Gastrocnemius medialis (tissue), 4 donors: ENCODE results near the gene RARB. TPM values are rescaled to one million over a fixed set of nuclear protein-coding genes. Genes with fewer than 3 reads are reported as not detected.

ENCODE experiments used
- ATAC-seq, 2 donors: fragments of 150-250 bp; one replicate each; pipeline ENCODE4 v1.9.1; 2016
- DNase-seq, 2 donors: peaks; one replicate each; pipeline ENCODE4 v3.0.0-alpha.2; 2019
- H3K27ac ChIP-seq, 4 donors: fragments of 200-600 bp; sonication (generic); 1 replicate in 1 of 4; 2 replicates in 3 of 4; pipeline ENCODE4 v1.5.1; 2016 to 2018; ENCODE audit warnings: mild to moderate bottlenecking in 2 of 4, moderate library complexity in 1 of 4
- H3K27me3 ChIP-seq, 3 donors: fragments of 200-600 bp; sonication (generic) in 2 of 3; 1 replicate in 1 of 3; 2 replicates in 2 of 3; pipeline versions ENCODE4 v1.5.1 to v1.6.0; 2016 to 2019; ENCODE audit warnings: mild to moderate bottlenecking in 1 of 3, moderate library complexity in 1 of 3
- H3K36me3 ChIP-seq, 2 donors: fragments of 200-600 bp; sonication (generic) in 1 of 2; one replicate each; pipeline ENCODE4 v1.5.1; 2017 to 2018
- H3K4me1 ChIP-seq, 2 donors: fragments of 200-600 bp; sonication (generic) in 1 of 2; one replicate each; pipeline ENCODE4 v1.5.1; 2016 to 2017; ENCODE audit warnings: mild to moderate bottlenecking in 2 of 2
- H3K4me3 ChIP-seq, 4 donors: fragments of 200-600 bp; sonication (generic) in 3 of 4; 1 replicate in 1 of 4; 2 replicates in 3 of 4; pipeline ENCODE4 v1.5.1; 2016 to 2019; ENCODE audit warnings: mild to moderate bottlenecking in 2 of 4
- H3K9me3 ChIP-seq, 3 donors: fragments of 200-600 bp; sonication (generic) in 2 of 3; 1 replicate in 1 of 3; 2 replicates in 2 of 3; pipeline ENCODE4 v1.5.1; 2016 to 2019
- POLR2A ChIP-seq, 2 donors: fragments of 450-650 bp; IDR thresholded peaks; one replicate each; pipeline ENCODE4 v1.6.1; 2017; ENCODE audit warnings: antibody characterized with exemption in 2 of 2, mild to moderate bottlenecking in 2 of 2, moderate library complexity in 2 of 2
- in situ Hi-C, 4 donors: fragments of 200-750 bp; cut with MboI; loops; one replicate each; pipeline versions ENCODE4 v1.15.0 to v1.8.0; 2017; ENCODE audit warnings: low sequenced_read_pairs in 4 of 4
- intact Hi-C: fragments of 100-400 bp; cut with DNase I; formaldehyde crosslinking; loops from one replicate; pipeline ENCODE4 v1.15.1; 2023; ENCODE audit warnings: low total_unique reads
- total RNA-seq, 4 donors: library from RNA; depleted of rRNA; stranded (reverse); fragments of >200 nt; gene quantifications; one replicate each; pipeline versions ENCODE4 v1.1.0 to v1.2.3, GENCODE V29; 2016
- TF ChIP-seq, protein P1 (sequence below), 5 experiments: fragments of 450-650 bp in 3 of 5; fragments of 200-600 bp in 2 of 5; sonication (generic) in 2 of 5; IDR thresholded peaks in 4 of 5; conservative IDR thresholded peaks in 1 of 5; 1 replicate in 4 of 5; 2 replicates in 1 of 5; pipeline ENCODE4 v1.5.1; 2016 to 2019; ENCODE audit warnings: antibody characterized with exemption in 5 of 5, mild to moderate bottlenecking in 3 of 5, moderate library complexity in 3 of 5

The RARB gene
- total RNA-seq, 4 donors from 2014 or later = 1.2 to 3.0 (median 1.9) TPM

DNA sequence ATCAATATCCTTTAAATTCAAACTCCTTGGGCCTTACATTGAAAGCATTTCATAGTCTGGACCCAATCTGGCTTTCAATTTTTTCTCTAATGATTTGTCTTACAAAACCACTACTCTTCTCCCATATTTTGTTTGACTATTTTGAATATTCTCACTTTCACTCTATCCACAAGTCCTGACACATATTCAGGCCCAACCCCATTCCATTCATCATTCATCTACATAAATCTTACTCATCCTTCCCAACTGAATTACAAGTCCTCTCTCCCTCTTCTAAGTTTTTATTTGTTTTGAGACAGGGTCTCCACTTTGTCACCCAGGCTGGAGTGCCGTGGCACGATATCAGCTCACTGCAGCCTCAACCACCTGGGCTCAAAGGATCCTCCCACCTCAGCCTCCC, 193.0 kb downstream of the RARB start:
- H3K9me3 ChIP-seq = no peaks in the 10 kb centered on the region
- H3K4me1 ChIP-seq = no peaks in the 10 kb centered on the region
- TF ChIP-seq, protein P1, sequence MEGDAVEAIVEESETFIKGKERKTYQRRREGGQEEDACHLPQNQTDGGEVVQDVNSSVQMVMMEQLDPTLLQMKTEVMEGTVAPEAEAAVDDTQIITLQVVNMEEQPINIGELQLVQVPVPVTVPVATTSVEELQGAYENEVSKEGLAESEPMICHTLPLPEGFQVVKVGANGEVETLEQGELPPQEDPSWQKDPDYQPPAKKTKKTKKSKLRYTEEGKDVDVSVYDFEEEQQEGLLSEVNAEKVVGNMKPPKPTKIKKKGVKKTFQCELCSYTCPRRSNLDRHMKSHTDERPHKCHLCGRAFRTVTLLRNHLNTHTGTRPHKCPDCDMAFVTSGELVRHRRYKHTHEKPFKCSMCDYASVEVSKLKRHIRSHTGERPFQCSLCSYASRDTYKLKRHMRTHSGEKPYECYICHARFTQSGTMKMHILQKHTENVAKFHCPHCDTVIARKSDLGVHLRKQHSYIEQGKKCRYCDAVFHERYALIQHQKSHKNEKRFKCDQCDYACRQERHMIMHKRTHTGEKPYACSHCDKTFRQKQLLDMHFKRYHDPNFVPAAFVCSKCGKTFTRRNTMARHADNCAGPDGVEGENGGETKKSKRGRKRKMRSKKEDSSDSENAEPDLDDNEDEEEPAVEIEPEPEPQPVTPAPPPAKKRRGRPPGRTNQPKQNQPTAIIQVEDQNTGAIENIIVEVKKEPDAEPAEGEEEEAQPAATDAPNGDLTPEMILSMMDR (IDR thresholded peaks at IDR 0.05 in 4 of 5, conservative IDR thresholded peaks at IDR 0.05 in 1 of 5) = no peak
- TF ChIP-seq POLR2A (IDR thresholded peaks at IDR 0.05) = no peak
- in situ Hi-C loops = loop anchor here in 1 of 4 donors (10.0 kb wide), 1 partner anchor 114 kb away; no protein-coding TSS in a partner anchor
- H3K27me3 ChIP-seq = no peaks in the 10 kb centered on the region
- DNase-seq (no peak), ATAC-seq (no peak)
- no peak overlapping the region for H3K4me3 ChIP-seq
- intact Hi-C loops = loop anchor here (10.0 kb wide), 1 partner anchor 114 kb away; no protein-coding TSS in a partner anchor
- no peak overlapping the region for H3K27ac ChIP-seq
- H3K36me3 ChIP-seq = peaks cover 0 to 89% of the 10 kb centered on the region in 2 donors

DNA sequence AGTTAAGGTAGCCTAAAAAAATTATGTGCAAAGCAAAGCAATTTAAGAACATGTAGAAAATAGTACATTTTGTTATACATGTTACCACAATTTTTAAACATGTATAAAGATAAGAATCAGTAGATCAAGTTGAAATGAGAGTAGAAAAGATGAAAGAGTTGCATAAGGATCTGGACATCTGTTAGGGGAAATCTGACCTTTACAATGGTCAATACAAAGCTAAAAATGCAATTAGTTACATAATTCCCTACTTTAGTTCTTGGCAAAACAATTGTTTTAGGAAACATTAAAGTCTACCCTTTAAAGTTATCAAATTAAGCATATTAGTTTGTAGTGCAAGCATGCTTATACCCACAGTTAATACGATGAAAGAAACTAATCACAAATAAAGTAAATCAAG, 203.9 kb downstream of the RARB start:
- Histone ChIP-seq H3K27me3 (no peaks in the 10 kb centered on the region), H3K4me3 (no peak overlapping the region), H3K27ac (no peak overlapping the region), H3K4me1 (no peaks in the 10 kb centered on the region), H3K9me3 (no peaks in the 10 kb centered on the region), H3K36me3 (peaks cover 5 to 75% of the 10 kb centered on the region in 2 donors)
- intact Hi-C loops = no loop called here
- no peak for TF ChIP-seq POLR2A (IDR thresholded peaks at IDR 0.05)
- TF ChIP-seq, protein P1 (IDR thresholded peaks at IDR 0.05 in 4 of 5, conservative IDR thresholded peaks at IDR 0.05 in 1 of 5) = no peak
- ATAC-seq = no peak
- no peak for DNase-seq
- in situ Hi-C loops = loop anchor here in 2 of 4 donors (25.0 kb wide), 1 partner anchor 1080 kb away; no protein-coding TSS in a partner anchor

DNA sequence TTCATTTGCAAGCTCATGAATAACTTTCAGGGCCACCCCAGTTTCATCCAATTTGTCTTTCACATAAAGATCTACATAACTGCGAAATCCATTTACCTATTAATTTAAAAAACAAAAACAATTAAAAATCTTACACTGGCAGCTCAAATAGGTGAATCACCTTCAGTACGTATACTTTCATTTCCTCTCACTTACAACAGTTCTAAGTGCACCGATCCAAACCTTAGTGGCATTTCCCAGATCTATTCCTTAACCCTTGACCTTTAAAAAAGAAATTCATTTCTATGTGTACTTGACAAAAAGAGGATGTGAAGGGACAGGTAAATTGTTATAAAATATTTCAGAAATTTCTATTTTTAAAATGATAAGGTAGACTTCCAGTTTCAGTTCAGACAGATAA, 205.9 kb downstream of the RARB start:
- in situ Hi-C loops (loop anchor here in 2 of 4 donors (25.0 kb wide), 1 partner anchor 1078 kb away; no protein-coding TSS in a partner anchor), intact Hi-C loops (no loop called here)
- H3K36me3 ChIP-seq = peaks cover 2 to 55% of the 10 kb centered on the region in 2 donors
- TF ChIP-seq, protein P1 (IDR thresholded peaks at IDR 0.05 in 4 of 5, conservative IDR thresholded peaks at IDR 0.05 in 1 of 5) = no peak
- no peak for TF ChIP-seq POLR2A (IDR thresholded peaks at IDR 0.05)
- H3K27me3 ChIP-seq = no peaks in the 10 kb centered on the region
- H3K9me3 ChIP-seq = no peaks in the 10 kb centered on the region
- H3K27ac ChIP-seq = no peak overlapping the region
- no peak for DNase-seq
- no peak overlapping the region for H3K4me3 ChIP-seq
- no peak for ATAC-seq
- no peaks in the 10 kb centered on the region for H3K4me1 ChIP-seq

DNA sequence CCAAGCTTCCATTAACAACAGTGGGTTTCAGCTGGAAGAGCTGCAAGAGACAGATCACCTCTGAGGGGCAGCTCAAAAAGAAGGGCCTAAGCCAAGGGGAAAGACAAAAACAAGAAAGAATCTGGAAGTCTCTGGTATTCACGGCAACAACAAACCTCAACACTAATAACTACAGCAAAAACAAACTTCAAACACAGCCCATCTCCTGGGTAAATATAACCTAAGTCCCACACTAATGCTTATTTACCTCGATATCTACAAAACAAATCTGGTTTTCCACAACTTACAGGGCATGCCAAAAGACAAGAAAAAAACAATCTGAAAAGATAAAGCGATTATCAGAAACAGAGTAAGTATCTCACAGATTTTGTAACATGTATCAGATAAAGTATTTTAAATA, 207.0 kb downstream of the RARB start:
- ATAC-seq = no peak
- Histone ChIP-seq H3K27me3 (no peaks in the 10 kb centered on the region), H3K4me1 (no peaks in the 10 kb centered on the region), H3K36me3 (peaks cover 2 to 45% of the 10 kb centered on the region in 2 donors), H3K27ac (no peak overlapping the region), H3K4me3 (no peak overlapping the region), H3K9me3 (no peaks in the 10 kb centered on the region)
- DNase-seq = no peak
- intact Hi-C loops (no loop called here), in situ Hi-C loops (loop anchor here in 2 of 4 donors (25.0 kb wide), 1 partner anchor 1077 kb away; no protein-coding TSS in a partner anchor)
- no peak for TF ChIP-seq POLR2A (IDR thresholded peaks at IDR 0.05)
- TF ChIP-seq, protein P1 (IDR thresholded peaks at IDR 0.05 in 4 of 5, conservative IDR thresholded peaks at IDR 0.05 in 1 of 5) = no peak

Other genes with a start within 250 kb of the RARB start
- gene TOP2B, start 236.6 kb downstream of the RARB start, total RNA-seq = 10 to 100 TPM; 56.1 to 81.5 (median 64.7) TPM